HepG2 (cell line): ENCODE data around the gene YBX2.

Source experiments
- CTCF ChIP-seq: sonication (generic); formaldehyde crosslinking; IDR thresholded peaks from 2 replicates; pipeline ENCODE4 v1.5.0; 2020; ENCODE audit warnings: mild to moderate bottlenecking, missing genetic modification reagents, moderate library complexity
- EP300 ChIP-seq, 3 experiments: sonication (generic) in 1 of 3; formaldehyde crosslinking in 1 of 3; IDR thresholded peaks; 2 replicates each; pipeline versions ENCODE4 v1.5.1 to v1.6.1; 2011 to 2020; ENCODE audit warnings: low read depth in 2 of 3, low read length in 2 of 3, borderline replicate concordance in 1 of 3, improper control_type of control experiment in 1 of 3, mild to moderate bottlenecking in 1 of 3, missing genetic modification reagents in 1 of 3, moderate library complexity in 1 of 3
- TF ChIP-seq, protein P1 (sequence below): sonication (generic); formaldehyde crosslinking; IDR thresholded peaks from 2 replicates; pipeline ENCODE4 v1.8.0; 2022; ENCODE audit warnings: missing genetic modification reagents, mild to moderate bottlenecking, inconsistent platforms, borderline replicate concordance
- TF ChIP-seq, protein P2 (sequence below): IDR thresholded peaks from 2 replicates; pipeline ENCODE4 v1.6.1; 2016; ENCODE audit warnings: low read depth, borderline replicate concordance

- TF ChIP-seq CTCF (CRISPR knock-in tag) (no peak), EP300 (IDR thresholded peaks at IDR 0.05; ENCODE audit: low read depth in 2 of 2, low read length in 2 of 2) (no peak), EP300 (CRISPR knock-in tag; IDR thresholded peaks at IDR 0.05; ENCODE audit: borderline replicate concordance) (no peak)
- TF ChIP-seq, protein P1, sequence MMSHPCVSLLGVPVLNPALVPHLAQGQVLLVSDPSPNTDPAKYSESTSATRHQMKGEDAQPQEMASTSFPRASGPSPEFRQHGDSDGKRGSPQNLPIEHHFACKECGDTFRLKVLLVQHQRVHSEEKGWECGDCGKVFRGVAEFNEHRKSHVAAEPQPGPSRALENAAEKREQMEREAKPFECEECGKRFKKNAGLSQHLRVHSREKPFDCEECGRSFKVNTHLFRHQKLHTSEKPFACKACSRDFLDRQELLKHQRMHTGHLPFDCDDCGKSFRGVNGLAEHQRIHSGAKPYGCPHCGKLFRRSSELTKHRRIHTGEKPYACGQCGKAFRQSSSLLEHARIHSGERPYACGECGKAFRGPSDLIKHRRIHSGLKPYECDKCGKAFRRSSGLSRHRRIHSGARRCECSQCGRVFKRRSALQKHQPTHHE (CRISPR knock-in tag): no peak
- TF ChIP-seq, protein P2, sequence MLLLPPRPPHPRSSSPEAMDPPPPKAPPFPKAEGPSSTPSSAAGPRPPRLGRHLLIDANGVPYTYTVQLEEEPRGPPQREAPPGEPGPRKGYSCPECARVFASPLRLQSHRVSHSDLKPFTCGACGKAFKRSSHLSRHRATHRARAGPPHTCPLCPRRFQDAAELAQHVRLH (CRISPR knock-in tag): no peak
These were observed 5.0 kb downstream of the YBX2 start for GRCh38 chr17:7289256-7290032.
